ENCODE results near the gene GPD1L. TPM values are rescaled to one million over a fixed set of nuclear protein-coding genes. Genes with fewer than 3 reads are reported as not detected.

Gene GPD1L
- total RNA-seq, 2 donors from 2014 or later, result 1.5 to 3.5 TPM

DNA sequence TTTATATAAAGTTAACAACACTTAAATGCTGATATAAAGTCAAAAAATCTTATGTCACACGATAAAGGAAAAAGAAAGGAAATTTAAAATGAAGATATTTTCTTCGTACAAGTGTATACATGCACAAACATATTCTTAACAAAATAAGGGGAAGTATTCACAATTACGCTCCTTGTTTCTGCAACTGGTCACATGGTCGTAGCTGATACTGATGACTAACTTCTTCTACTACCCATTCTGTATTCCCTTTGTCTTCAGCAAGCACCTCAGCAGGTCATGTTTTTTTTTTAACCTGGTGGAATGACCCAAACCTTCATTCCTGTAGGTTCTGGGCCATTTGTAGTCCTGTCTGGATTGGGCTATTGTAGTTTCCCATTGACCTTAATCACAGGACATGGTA is 102.0 kb downstream of the GPD1L start:
- H3K27ac ChIP-seq (ENCODE audit: low read depth, low read length), result no peak overlapping the region
- no peaks in the 10 kb centered on the region for H3K9me3 Mint-ChIP-seq
- no peak overlapping the region for H3K27ac Mint-ChIP-seq
- no peaks in the 10 kb centered on the region for H3K27me3 Mint-ChIP-seq (ENCODE audit: insufficient read depth)
- no peaks in the 10 kb centered on the region for H3K27me3 ChIP-seq (ENCODE audit: control insufficient read depth, insufficient read depth, low read length, poor library complexity, severe bottlenecking)
- H3K36me3 ChIP-seq (ENCODE audit: control insufficient read depth, insufficient read depth, low read length), result no peaks in the 10 kb centered on the region
- no peak overlapping the region for H3K4me3 ChIP-seq (ENCODE audit: low read length)
- H3K9me3 ChIP-seq (ENCODE audit: control insufficient read depth, low read length), result no peaks in the 10 kb centered on the region
- peaks cover 6% of the 10 kb centered on the region for H3K4me1 Mint-ChIP-seq
- no peak for DNase-seq
- H3K4me1 ChIP-seq (ENCODE audit: control insufficient read depth, insufficient read depth, low read length), result no peaks in the 10 kb centered on the region
- 85 to 96% methylated on average over 2 to 4 of the region's 4 CpGs for WGBS, 2 experiments (ENCODE audit: insufficient coverage in 1 of 2, insufficient read length in 1 of 2)
- H3K4me3 Mint-ChIP-seq, result no peak overlapping the region
- no peaks in the 10 kb centered on the region for H3K36me3 Mint-ChIP-seq (ENCODE audit: low read depth)
- TF ChIP-seq, protein P1, sequence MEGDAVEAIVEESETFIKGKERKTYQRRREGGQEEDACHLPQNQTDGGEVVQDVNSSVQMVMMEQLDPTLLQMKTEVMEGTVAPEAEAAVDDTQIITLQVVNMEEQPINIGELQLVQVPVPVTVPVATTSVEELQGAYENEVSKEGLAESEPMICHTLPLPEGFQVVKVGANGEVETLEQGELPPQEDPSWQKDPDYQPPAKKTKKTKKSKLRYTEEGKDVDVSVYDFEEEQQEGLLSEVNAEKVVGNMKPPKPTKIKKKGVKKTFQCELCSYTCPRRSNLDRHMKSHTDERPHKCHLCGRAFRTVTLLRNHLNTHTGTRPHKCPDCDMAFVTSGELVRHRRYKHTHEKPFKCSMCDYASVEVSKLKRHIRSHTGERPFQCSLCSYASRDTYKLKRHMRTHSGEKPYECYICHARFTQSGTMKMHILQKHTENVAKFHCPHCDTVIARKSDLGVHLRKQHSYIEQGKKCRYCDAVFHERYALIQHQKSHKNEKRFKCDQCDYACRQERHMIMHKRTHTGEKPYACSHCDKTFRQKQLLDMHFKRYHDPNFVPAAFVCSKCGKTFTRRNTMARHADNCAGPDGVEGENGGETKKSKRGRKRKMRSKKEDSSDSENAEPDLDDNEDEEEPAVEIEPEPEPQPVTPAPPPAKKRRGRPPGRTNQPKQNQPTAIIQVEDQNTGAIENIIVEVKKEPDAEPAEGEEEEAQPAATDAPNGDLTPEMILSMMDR (conservative IDR thresholded peaks at IDR 0.05), result no peak
- H3K9ac ChIP-seq (ENCODE audit: extremely low read depth, low read length, poor library complexity, severe bottlenecking), result no peak overlapping the region

DNA sequence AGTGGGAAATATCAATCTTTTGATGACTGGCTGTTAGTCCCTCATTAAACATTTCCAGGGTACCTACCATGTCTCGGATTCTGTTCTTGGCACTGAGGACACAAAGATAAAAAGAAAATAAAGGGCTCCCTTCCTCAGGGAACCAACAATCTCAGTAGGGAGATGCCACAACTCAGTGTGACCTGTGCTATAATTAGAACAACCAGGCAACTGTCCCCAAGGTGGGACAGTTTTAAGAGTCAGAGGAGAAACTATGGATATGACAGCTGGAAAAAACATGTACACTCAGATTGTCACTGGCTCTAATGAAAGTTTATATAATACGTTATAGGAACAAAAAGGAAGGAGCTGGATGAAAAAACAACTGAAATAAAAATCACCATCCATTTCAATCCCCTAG is 108.8 kb downstream of the GPD1L start:
- H3K9me3 Mint-ChIP-seq, result no peaks in the 10 kb centered on the region
- H3K4me3 ChIP-seq (ENCODE audit: low read length), result no peak overlapping the region
- no peaks in the 10 kb centered on the region for H3K27me3 ChIP-seq (ENCODE audit: control insufficient read depth, insufficient read depth, low read length, poor library complexity, severe bottlenecking)
- no peaks in the 10 kb centered on the region for H3K36me3 ChIP-seq (ENCODE audit: control insufficient read depth, insufficient read depth, low read length)
- H3K4me1 ChIP-seq (ENCODE audit: control insufficient read depth, insufficient read depth, low read length), result no peaks in the 10 kb centered on the region
- TF ChIP-seq, protein P1 (conservative IDR thresholded peaks at IDR 0.05), result no peak
- no peak overlapping the region for H3K27ac Mint-ChIP-seq
- no peak overlapping the region for H3K27ac ChIP-seq (ENCODE audit: low read depth, low read length)
- H3K9ac ChIP-seq (ENCODE audit: extremely low read depth, low read length, poor library complexity, severe bottlenecking), result no peak overlapping the region
- DNase-seq, result no peak
- 100% methylated on average over 2 of the region's 2 CpGs; no CpG with 5 or more reads in 1 of the 2 experiments for WGBS, 2 experiments (ENCODE audit: insufficient coverage in 1 of 2, insufficient read length in 1 of 2)
- no peak overlapping the region for H3K4me3 Mint-ChIP-seq
- H3K4me1 Mint-ChIP-seq, result no peaks in the 10 kb centered on the region
- H3K27me3 Mint-ChIP-seq (ENCODE audit: insufficient read depth), result no peaks in the 10 kb centered on the region
- H3K36me3 Mint-ChIP-seq (ENCODE audit: low read depth), result no peaks in the 10 kb centered on the region
- H3K9me3 ChIP-seq (ENCODE audit: control insufficient read depth, low read length), result peaks cover 4% of the 10 kb centered on the region

DNA sequence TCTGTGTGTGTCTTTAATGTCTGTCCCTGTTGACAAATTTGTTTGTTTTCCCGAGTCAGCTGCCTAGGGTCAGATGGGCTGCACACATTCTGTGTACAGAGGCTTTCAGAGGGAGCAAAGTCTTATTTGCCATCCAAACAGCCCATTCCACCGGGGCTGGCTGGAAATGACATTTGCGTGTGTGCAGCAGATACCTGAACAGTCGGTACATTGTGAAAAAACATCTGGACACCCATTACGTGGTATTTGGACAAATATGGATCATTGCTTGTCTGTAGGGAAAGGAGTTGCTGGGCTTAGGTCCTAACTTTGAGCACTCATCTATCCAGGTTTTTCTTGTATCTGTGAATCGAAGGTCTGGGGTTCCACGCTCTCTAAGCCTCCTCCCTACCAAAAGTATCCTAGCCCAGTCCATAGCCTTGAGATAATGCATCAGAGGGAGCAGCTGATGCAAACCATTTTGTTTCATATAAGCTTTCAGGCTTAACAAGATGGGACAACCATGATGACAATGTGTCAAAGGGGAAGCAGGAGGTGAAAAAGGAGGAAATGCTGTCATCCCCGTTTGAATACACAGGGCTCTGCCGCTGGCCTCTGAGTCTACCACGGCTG is 109.9 kb downstream of the GPD1L start:
- TF ChIP-seq, protein P1 (conservative IDR thresholded peaks at IDR 0.05), result no peak
- Histone ChIP-seq H3K36me3 (ENCODE audit: control insufficient read depth, insufficient read depth, low read length) (no peaks in the 10 kb centered on the region), H3K4me1 (ENCODE audit: control insufficient read depth, insufficient read depth, low read length) (no peaks in the 10 kb centered on the region), H3K27me3 (ENCODE audit: control insufficient read depth, insufficient read depth, low read length, poor library complexity, severe bottlenecking) (no peaks in the 10 kb centered on the region), H3K4me3 (ENCODE audit: low read length) (no peak overlapping the region), H3K27ac (ENCODE audit: low read depth, low read length) (no peak overlapping the region), H3K9ac (ENCODE audit: extremely low read depth, low read length, poor library complexity, severe bottlenecking) (no peak overlapping the region), H3K9me3 (ENCODE audit: control insufficient read depth, low read length) (peaks cover 4% of the 10 kb centered on the region)
- Mint-ChIP-seq H3K36me3 (ENCODE audit: low read depth) (no peaks in the 10 kb centered on the region), H3K27me3 (ENCODE audit: insufficient read depth) (no peaks in the 10 kb centered on the region), H3K4me3 (no peak overlapping the region), H3K27ac (no peak overlapping the region), H3K9me3 (no peaks in the 10 kb centered on the region), H3K4me1 (no peaks in the 10 kb centered on the region)
- DNase-seq, result no peak
- 65 to 75% methylated on average over 6 to 10 of the region's 10 CpGs for WGBS, 2 experiments (ENCODE audit: insufficient coverage in 1 of 2, insufficient read length in 1 of 2)
